SK-N-SH (cell line): Measurements from ENCODE around the gene B3GALT4. TPM values are rescaled to one million over a fixed set of nuclear protein-coding genes. Genes with fewer than 3 reads are reported as not detected.

Experiments
- CTCF ChIA-PET: fragments of 300-600, 350-600 bp; formaldehyde crosslinking; extraction: SDS; loops from one replicate; lab custom pipeline; 2021; lab: Yijun Ruan, JAX
- POLR2A ChIA-PET: fragments of 350-600 bp; sonication (Branson Sonifier 250); formaldehyde crosslinking; extraction: SDS; loops from one replicate; lab custom pipeline; 2020; ENCODE audit warnings: antibody characterized with exemption, inconsistent platforms; lab: Yijun Ruan, JAX
- DNase-seq: peaks from one replicate; pipeline ENCODE4 v3.0.0; 2012
- H2AFZ ChIP-seq: fragments of 200-600 bp; sonication (generic); 2 replicates; pipeline ENCODE4 v1.8.1; 2016; ENCODE audit warnings: antibody characterized with exemption, mild to moderate bottlenecking, low read depth
- H3F3A ChIP-seq: fragments of 200-600 bp; sonication (generic); replicated peaks from 2 replicates; pipeline ENCODE3; 2016; ENCODE audit warnings: antibody characterized with exemption, mild to moderate bottlenecking; ENCODE audit not compliant: insufficient read depth
- H3K27ac ChIP-seq, 2 experiments: fragments of 200-500 bp in 1 of 2; fragments of 200-600 bp in 1 of 2; sonication (Bioruptor generic) in 1 of 2; sonication (generic), shearing (Covaris generic) in 1 of 2; 2 replicates each; pipeline versions ENCODE4 v1.5.1 to v1.6.1; 2014 to 2016; ENCODE audit warnings: low read depth in 2 of 2, inconsistent platforms in 1 of 2, low read length in 1 of 2, mild to moderate bottlenecking in 1 of 2, mixed read lengths in 1 of 2
- H3K27me3 ChIP-seq: fragments of 200-600 bp; sonication (generic), shearing (Covaris generic); 2 replicates; pipeline ENCODE4 v1.6.1; 2016; ENCODE audit warnings: mixed run types; ENCODE audit not compliant: insufficient read depth
- H3K36me3 ChIP-seq, 2 experiments: fragments of 200-500 bp in 1 of 2; fragments of 200-600 bp in 1 of 2; sonication (Bioruptor generic) in 1 of 2; sonication (generic) in 1 of 2; replicated peaks in 1 of 2; 2 replicates each; pipeline versions ENCODE3 to v1.5.1; 2014 to 2016; ENCODE audit warnings: low read length in 1 of 2, mild to moderate bottlenecking in 1 of 2; ENCODE audit not compliant: insufficient read depth in 2 of 2, control insufficient read depth in 1 of 2
- H3K4me1 ChIP-seq, 2 experiments: fragments of 200-500 bp in 1 of 2; fragments of 200-600 bp in 1 of 2; sonication (Bioruptor generic) in 1 of 2; sonication (generic), shearing (Covaris generic) in 1 of 2; 2 replicates each; pipeline versions ENCODE4 v1.5.1 to v1.6.1; 2014 to 2016; ENCODE audit warnings: low read depth in 1 of 2, low read length in 1 of 2, mixed run types in 1 of 2; ENCODE audit not compliant: insufficient read depth in 2 of 2, control insufficient read depth in 1 of 2
- H3K4me2 ChIP-seq: fragments of 200-600 bp; sonication (generic), shearing (Covaris generic); 2 replicates; pipeline ENCODE4 v1.6.1; 2017; ENCODE audit warnings: mixed run types
- H3K4me3 ChIP-seq, 2 experiments: fragments of 200-500 bp in 1 of 2; fragments of 200-600 bp in 1 of 2; sonication (Bioruptor generic) in 1 of 2; sonication (generic), shearing (Covaris generic) in 1 of 2; 2 replicates each; pipeline versions ENCODE4 v1.5.1 to v1.8.1; 2014 to 2016; ENCODE audit warnings: low read depth in 2 of 2, inconsistent platforms in 1 of 2, low read length in 1 of 2, mild to moderate bottlenecking in 1 of 2, mixed read lengths in 1 of 2, moderate library complexity in 1 of 2
- H3K79me2 ChIP-seq: fragments of 200-600 bp; sonication (generic); 2 replicates; pipeline ENCODE4 v1.8.1; 2017; ENCODE audit warnings: mild to moderate bottlenecking; ENCODE audit not compliant: insufficient read depth
- H3K9ac ChIP-seq: fragments of 200-600 bp; sonication (generic); 2 replicates; pipeline ENCODE4 v1.6.1; 2017; ENCODE audit warnings: mixed run types
- H3K9me2 ChIP-seq: fragments of 200-600 bp; sonication (generic); 2 replicates; pipeline ENCODE4 v1.6.1; 2017; ENCODE audit warnings: mixed run types
- H3K9me3 ChIP-seq: fragments of 200-600 bp; sonication (generic); 2 replicates; pipeline ENCODE4 v1.6.1; 2017; ENCODE audit warnings: mixed run types, mild to moderate bottlenecking, moderate library complexity
- H4K20me1 ChIP-seq: fragments of 200-600 bp; sonication (generic); 2 replicates; pipeline ENCODE4 v1.6.1; 2017; ENCODE audit warnings: mild to moderate bottlenecking, mixed run types; ENCODE audit not compliant: insufficient read depth
- CHD2 ChIP-seq: fragments of 150-350 bp; IDR thresholded peaks from 2 replicates; pipeline ENCODE4 v1.6.1; 2018; ENCODE audit warnings: low read length; ENCODE audit not compliant: partially characterized antibody
- ELF1 ChIP-seq: IDR thresholded peaks from 2 replicates; pipeline ENCODE4 v1.4.0; 2012
- EZH2phosphoT487 ChIP-seq: fragments of 200-600 bp; sonication (generic); IDR thresholded peaks from 2 replicates; pipeline ENCODE4 v1.6.1; 2017; ENCODE audit warnings: low read depth, mixed run types, mild to moderate bottlenecking, antibody characterized with exemption, moderate library complexity, borderline replicate concordance
- FOSL2 ChIP-seq: IDR thresholded peaks from 2 replicates; pipeline ENCODE4 v1.4.0; 2012; ENCODE audit warnings: low read depth, mild to moderate bottlenecking, moderate library complexity, borderline replicate concordance
- FOXJ3 ChIP-seq: sonication (generic); formaldehyde crosslinking; IDR thresholded peaks from 2 replicates; pipeline ENCODE4 v1.5.1; 2020; ENCODE audit warnings: mild to moderate bottlenecking, missing genetic modification reagents
- FOXM1 ChIP-seq: IDR thresholded peaks from 2 replicates; pipeline ENCODE4 v1.4.0; 2012; ENCODE audit warnings: low read depth, mild to moderate bottlenecking
- GATA2 ChIP-seq: sonication (generic); formaldehyde crosslinking; IDR thresholded peaks from 2 replicates; pipeline ENCODE4 v1.5.0; 2020; ENCODE audit warnings: mild to moderate bottlenecking, missing genetic modification reagents
- MAX ChIP-seq: IDR thresholded peaks from 2 replicates; pipeline ENCODE4 v1.4.0; 2012; ENCODE audit warnings: low read depth
- MXI1 ChIP-seq: IDR thresholded peaks from 2 replicates; pipeline ENCODE4 v1.6.1; 2012; ENCODE audit warnings: mild to moderate bottlenecking, low read depth, low read length, improper control_type of control experiment
- NFIC ChIP-seq: IDR thresholded peaks from 2 replicates; pipeline ENCODE4 v1.4.0; 2012; ENCODE audit warnings: borderline replicate concordance
- PBX3 ChIP-seq: IDR thresholded peaks from 2 replicates; pipeline ENCODE4; 2012
- POLR2AphosphoS5 ChIP-seq: IDR thresholded peaks from 2 replicates; pipeline ENCODE4 v1.6.1; 2012; ENCODE audit warnings: low read depth, low read length
- RAD21 ChIP-seq: IDR thresholded peaks from 2 replicates; pipeline ENCODE4 v1.6.1; 2012; ENCODE audit warnings: mild to moderate bottlenecking, low read length
- RCOR1 ChIP-seq: fragments of 150-350 bp; IDR thresholded peaks from 2 replicates; pipeline ENCODE4 v1.6.1; 2017; ENCODE audit warnings: antibody characterized with exemption, low read length
- RFX5 ChIP-seq: IDR thresholded peaks from 2 replicates; pipeline ENCODE4 v1.6.1; 2012; ENCODE audit warnings: mild to moderate bottlenecking, improper control_type of control experiment, low read length
- SMC3 ChIP-seq: IDR thresholded peaks from 2 replicates; pipeline ENCODE4 v1.6.1; 2012; ENCODE audit warnings: low read depth, low read length, improper control_type of control experiment
- TAF1 ChIP-seq: IDR thresholded peaks from 2 replicates; pipeline ENCODE4 v1.6.1; 2012; ENCODE audit warnings: low read depth, mild to moderate bottlenecking, low read length, moderate library complexity, borderline replicate concordance
- TCF12 ChIP-seq: IDR thresholded peaks from 2 replicates; pipeline ENCODE4 v1.4.0; 2012
- ZBTB33 ChIP-seq: IDR thresholded peaks from 2 replicates; pipeline ENCODE4 v1.4.0; 2012; ENCODE audit warnings: low read depth, borderline replicate concordance
- WGBS: methylation state at CpG from one replicate; pipeline ENCODE4 v1.1.6; 2017; ENCODE audit warnings: low lambda C conversion rate; 5-methylcytosine and 5-hydroxymethylcytosine counted together
- polyA plus RNA-seq, 3 experiments: library from polyadenylated mRNA; depleted of rRNA; stranded (reverse); fragments of >200 nt; gene quantifications; 2 replicates each; pipeline ENCODE4 v1.2.3, GENCODE V29; 2012
- TF ChIP-seq, protein P1 (sequence below): IDR thresholded peaks from 2 replicates; pipeline ENCODE4 v1.4.0; 2012; ENCODE audit warnings: low read depth, borderline replicate concordance
- TF ChIP-seq, protein P2 (sequence below): IDR thresholded peaks from 2 replicates; pipeline ENCODE4 v1.6.1; 2012; ENCODE audit warnings: mild to moderate bottlenecking, low read depth, low read length, moderate library complexity

The B3GALT4 gene
- polyA plus RNA-seq, 1 of the 3 experiments (the other 2 are of a cell fraction), result 0.56 TPM

DNA sequence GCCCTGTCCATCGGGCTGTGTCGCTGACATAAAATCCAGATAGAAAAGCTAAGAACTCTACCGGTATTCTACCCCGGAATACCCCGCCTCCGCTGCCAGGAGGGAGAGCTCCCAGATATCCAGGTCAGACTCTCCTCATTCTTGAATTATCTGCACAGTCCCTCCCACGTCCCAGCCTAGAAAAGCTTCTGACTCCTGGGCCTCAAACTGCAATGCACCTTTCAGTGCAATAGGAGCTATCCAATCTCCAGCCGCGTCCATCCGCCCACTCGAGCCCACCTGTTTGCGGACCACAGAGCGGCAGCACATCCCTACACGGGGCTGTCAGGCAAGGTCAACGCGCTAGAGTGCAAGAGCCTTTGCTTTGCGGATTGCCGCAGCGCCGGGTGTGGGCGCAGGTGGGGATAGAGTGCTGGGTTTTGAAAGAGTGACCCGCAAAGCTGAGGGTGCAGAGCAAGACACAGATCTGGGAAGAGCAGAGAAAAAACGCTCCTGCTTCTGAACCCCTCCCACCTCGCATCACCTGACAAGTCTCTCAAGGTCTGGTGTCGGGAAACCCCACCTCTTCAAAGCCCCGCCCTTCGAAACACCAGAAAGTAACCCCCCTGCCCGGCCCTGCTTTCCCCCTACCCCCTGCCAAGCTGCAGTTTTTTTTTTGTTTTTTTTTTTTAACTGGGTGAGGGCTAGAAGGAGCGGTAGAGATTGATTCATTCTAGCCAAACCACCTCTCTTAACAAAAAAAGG, 35.6 kb downstream of the B3GALT4 start:
- Histone ChIP-seq H3K79me2 (peaks cover 74% of the 10 kb centered on the region), H3K4me2 (peak overlapping the region; percentile 100), H3K9me3 (no peaks in the 10 kb centered on the region), H3K27me3 (no peaks in the 10 kb centered on the region), H3K36me3 (peaks cover 0 to 27% of the 10 kb centered on the region in 2 experiments), H3K4me3 (peak overlapping the region; percentile 76 to 94), H3K4me1 (peaks cover 0 to 23% of the 10 kb centered on the region in 2 experiments; a peak in 1 of 4 replicates), H4K20me1 (peaks cover 8% of the 10 kb centered on the region; the same call in 1 of the 2 replicates), H3K9ac (peak overlapping the region; percentile 96), H2AFZ (peak overlapping the region; percentile 64; the same call in 1 of the 2 replicates), H3K9me2 (no peaks in the 10 kb centered on the region), H3F3A (peaks cover 5% of the 10 kb centered on the region), H3K27ac (peak overlapping the region; percentile 89 to 94)
- POLR2A ChIA-PET, result interaction anchor here (0.7 to 2.2 kb wide), 7 partner anchors 8 to 118 kb away, joined by 3 to 14 read pairs (median 4); partner anchors contain the start of genes RGL2, RPS18 and VPS52
- no peak for TF ChIP-seq MAX
- TF ChIP-seq CHD2, result no peak
- TF ChIP-seq PBX3, result no peak
- TF ChIP-seq, protein P1, sequence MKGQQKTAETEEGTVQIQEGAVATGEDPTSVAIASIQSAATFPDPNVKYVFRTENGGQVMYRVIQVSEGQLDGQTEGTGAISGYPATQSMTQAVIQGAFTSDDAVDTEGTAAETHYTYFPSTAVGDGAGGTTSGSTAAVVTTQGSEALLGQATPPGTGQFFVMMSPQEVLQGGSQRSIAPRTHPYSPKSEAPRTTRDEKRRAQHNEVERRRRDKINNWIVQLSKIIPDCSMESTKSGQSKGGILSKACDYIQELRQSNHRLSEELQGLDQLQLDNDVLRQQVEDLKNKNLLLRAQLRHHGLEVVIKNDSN, result peak; percentile 80; the same call in 1 of the 2 replicates
- TF ChIP-seq FOSL2, result no peak
- TF ChIP-seq TAF1, result no peak
- no peak for TF ChIP-seq POLR2AphosphoS5
- no peak for TF ChIP-seq EZH2phosphoT487
- TF ChIP-seq RFX5, result no peak
- no peak for TF ChIP-seq ELF1
- TF ChIP-seq SMC3, result no peak
- TF ChIP-seq RAD21, result 0 out of 2 replicates have a peak, but pooled peaks have one; percentile 11
- TF ChIP-seq, protein P2, sequence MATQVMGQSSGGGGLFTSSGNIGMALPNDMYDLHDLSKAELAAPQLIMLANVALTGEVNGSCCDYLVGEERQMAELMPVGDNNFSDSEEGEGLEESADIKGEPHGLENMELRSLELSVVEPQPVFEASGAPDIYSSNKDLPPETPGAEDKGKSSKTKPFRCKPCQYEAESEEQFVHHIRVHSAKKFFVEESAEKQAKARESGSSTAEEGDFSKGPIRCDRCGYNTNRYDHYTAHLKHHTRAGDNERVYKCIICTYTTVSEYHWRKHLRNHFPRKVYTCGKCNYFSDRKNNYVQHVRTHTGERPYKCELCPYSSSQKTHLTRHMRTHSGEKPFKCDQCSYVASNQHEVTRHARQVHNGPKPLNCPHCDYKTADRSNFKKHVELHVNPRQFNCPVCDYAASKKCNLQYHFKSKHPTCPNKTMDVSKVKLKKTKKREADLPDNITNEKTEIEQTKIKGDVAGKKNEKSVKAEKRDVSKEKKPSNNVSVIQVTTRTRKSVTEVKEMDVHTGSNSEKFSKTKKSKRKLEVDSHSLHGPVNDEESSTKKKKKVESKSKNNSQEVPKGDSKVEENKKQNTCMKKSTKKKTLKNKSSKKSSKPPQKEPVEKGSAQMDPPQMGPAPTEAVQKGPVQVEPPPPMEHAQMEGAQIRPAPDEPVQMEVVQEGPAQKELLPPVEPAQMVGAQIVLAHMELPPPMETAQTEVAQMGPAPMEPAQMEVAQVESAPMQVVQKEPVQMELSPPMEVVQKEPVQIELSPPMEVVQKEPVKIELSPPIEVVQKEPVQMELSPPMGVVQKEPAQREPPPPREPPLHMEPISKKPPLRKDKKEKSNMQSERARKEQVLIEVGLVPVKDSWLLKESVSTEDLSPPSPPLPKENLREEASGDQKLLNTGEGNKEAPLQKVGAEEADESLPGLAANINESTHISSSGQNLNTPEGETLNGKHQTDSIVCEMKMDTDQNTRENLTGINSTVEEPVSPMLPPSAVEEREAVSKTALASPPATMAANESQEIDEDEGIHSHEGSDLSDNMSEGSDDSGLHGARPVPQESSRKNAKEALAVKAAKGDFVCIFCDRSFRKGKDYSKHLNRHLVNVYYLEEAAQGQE, result no peak
- no peak for TF ChIP-seq FOXM1
- no peak for TF ChIP-seq RCOR1
- TF ChIP-seq FOXJ3 (CRISPR knock-in tag), result no peak
- no peak for TF ChIP-seq TCF12
- no peak for TF ChIP-seq ZBTB33
- no peak for TF ChIP-seq NFIC
- TF ChIP-seq MXI1, result peak; percentile 23; the same call in 1 of the 2 replicates
- no peak for TF ChIP-seq GATA2 (CRISPR knock-in tag)
- WGBS, result 21% methylated on average over 27 of the region's 29 CpGs
- CTCF ChIA-PET, result interaction anchor here (0.6 to 3.5 kb wide), 8 partner anchors 13 to 104 kb away, joined by 3 to 26 read pairs (median 5); partner anchors contain the start of genes B3GALT4, RGL2 and RING1
- DNase-seq, result peak; percentile 75
